ENCODE results near the gene ZNHIT1. TPM values are rescaled to one million over a fixed set of nuclear protein-coding genes. Genes with fewer than 3 reads are reported as not detected.
"Not testable (repeated sequence)": the region's sequence is repeated elsewhere in the genome, so short reads cannot be mapped to it uniquely, and the experiment has no call there.

The ZNHIT1 gene
- polyA plus RNA-seq, 2 donors, result 56.0 to 73.2 TPM

DNA sequence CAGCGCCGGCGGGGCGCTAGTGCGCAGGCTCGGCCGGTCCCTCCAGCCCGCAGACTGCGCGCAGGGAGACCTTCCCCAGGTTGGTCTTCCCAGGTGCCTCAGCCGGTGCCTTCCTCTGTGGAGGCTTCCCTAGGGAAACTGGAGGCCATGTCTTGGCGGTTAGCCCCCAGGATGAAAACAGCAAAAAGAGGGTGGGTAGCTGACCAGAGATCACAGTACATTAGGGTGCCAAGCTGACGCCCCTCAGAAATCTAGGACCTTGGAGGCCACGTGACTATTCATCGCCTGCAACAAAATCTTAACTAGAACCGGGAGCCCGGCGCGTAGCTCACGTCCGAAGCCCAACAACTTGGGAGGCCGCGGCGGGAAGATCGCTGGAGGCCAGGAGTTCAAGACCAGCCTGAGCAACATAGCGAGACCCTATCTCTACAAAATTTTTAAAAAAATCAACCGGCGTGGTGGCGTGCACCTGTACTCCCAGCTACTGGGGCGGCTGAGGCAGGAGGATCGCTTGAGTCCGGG, 27.2 kb downstream of the ZNHIT1 start:
- H3K27ac ChIP-seq (ENCODE audit: low read depth in 2 of 2, low read length in 1 of 2), result peak overlapping the region; percentile 95 to 97
- WGBS, 2 donors, result 28 to 31% methylated on average over 32 of the region's 32 CpGs
- peak overlapping the region; percentile 90 to 91 for H3K4me3 ChIP-seq (ENCODE audit: low read depth in 1 of 2, low read length in 2 of 2)
- no peaks in the 10 kb centered on the region for H3K27me3 ChIP-seq (ENCODE audit: control insufficient read depth in 1 of 2, insufficient read depth in 2 of 2, low read length in 2 of 2)
- H3K36me3 ChIP-seq (ENCODE audit: control insufficient read depth in 2 of 2, insufficient read depth in 2 of 2, low read length in 1 of 2), result peaks cover 5 to 6% of the 10 kb centered on the region in 2 donors
- H3K9me3 ChIP-seq (ENCODE audit: control insufficient read depth in 2 of 2, insufficient read depth in 1 of 2, low read depth in 1 of 2, low read length in 1 of 2), result no peaks in the 10 kb centered on the region
- H3K4me1 ChIP-seq (ENCODE audit: control insufficient read depth in 2 of 2, insufficient read depth in 2 of 2, low read length in 1 of 2), result peaks cover 7 to 15% of the 10 kb centered on the region in 2 donors

DNA sequence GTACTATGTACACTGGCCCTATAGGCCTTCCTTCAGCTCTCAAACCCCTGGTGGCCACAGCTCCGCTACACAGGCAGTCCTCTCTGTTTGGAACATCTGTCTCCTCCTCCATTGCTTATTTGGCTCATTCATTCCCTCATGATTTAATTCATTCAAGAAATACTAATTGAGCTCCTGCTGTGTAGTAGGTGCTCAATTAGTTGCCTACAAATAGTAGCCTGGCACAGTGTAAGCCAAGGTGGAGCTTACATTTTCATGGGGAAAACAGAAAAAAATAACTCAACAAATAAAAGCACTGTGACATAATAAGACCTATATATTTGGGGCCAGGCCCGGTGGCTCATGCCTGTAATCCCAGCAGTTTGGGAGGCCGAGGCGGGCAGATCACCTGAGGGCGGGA, 30.3 kb downstream of the ZNHIT1 start:
- Histone ChIP-seq H3K27me3 (ENCODE audit: control insufficient read depth in 1 of 2, insufficient read depth in 2 of 2, low read length in 2 of 2) (no peaks in the 10 kb centered on the region), H3K4me1 (ENCODE audit: control insufficient read depth in 2 of 2, insufficient read depth in 2 of 2, low read length in 1 of 2) (peaks cover 9 to 12% of the 10 kb centered on the region in 2 donors), H3K27ac (ENCODE audit: low read depth in 2 of 2, low read length in 1 of 2) (no peak overlapping the region), H3K4me3 (ENCODE audit: low read depth in 1 of 2, low read length in 2 of 2) (no peak overlapping the region), H3K36me3 (ENCODE audit: control insufficient read depth in 2 of 2, insufficient read depth in 2 of 2, low read length in 1 of 2) (no peaks in the 10 kb centered on the region), H3K9me3 (ENCODE audit: control insufficient read depth in 2 of 2, insufficient read depth in 1 of 2, low read depth in 1 of 2, low read length in 1 of 2) (no peaks in the 10 kb centered on the region)
- WGBS, 2 donors, result 97 to 98% methylated on average over 5 of the region's 5 CpGs

DNA sequence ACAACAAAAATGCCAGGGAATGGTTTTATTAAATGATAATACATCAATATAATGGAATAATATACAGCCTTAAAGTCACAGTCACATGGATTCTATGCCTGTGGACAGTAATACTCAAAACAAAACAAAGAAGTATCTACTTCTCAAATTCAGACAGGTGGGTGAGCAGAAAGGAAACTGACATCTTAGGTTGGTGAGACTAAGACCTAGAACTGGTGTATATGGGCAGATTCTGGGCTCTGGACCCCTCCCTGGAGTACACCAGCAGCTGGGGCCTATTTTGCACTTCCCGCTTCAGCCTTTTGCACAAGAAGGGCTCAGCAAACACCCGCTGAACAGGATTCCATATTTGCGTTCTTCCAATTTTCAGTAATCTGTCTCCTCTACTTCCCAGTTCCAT, 32.4 kb downstream of the ZNHIT1 start:
- Histone ChIP-seq H3K4me1 (ENCODE audit: control insufficient read depth in 2 of 2, insufficient read depth in 2 of 2, low read length in 1 of 2) (peaks cover 3 to 4% of the 10 kb centered on the region in 2 donors), H3K27me3 (ENCODE audit: control insufficient read depth in 1 of 2, insufficient read depth in 2 of 2, low read length in 2 of 2) (no peaks in the 10 kb centered on the region), H3K36me3 (ENCODE audit: control insufficient read depth in 2 of 2, insufficient read depth in 2 of 2, low read length in 1 of 2) (no peaks in the 10 kb centered on the region), H3K9me3 (ENCODE audit: control insufficient read depth in 2 of 2, insufficient read depth in 1 of 2, low read depth in 1 of 2, low read length in 1 of 2) (no peaks in the 10 kb centered on the region), H3K27ac (ENCODE audit: low read depth in 2 of 2, low read length in 1 of 2) (no peak overlapping the region), H3K4me3 (ENCODE audit: low read depth in 1 of 2, low read length in 2 of 2) (no peak overlapping the region)
- 90 to 91% methylated on average over 3 of the region's 3 CpGs for WGBS, 2 donors

GRCh38 chr7:101251871-101252659, 34.1 kb downstream of the ZNHIT1 start:
- Histone ChIP-seq H3K27ac (ENCODE audit: low read depth in 2 of 2, low read length in 1 of 2) (peak overlapping the region; percentile 86 to 90), H3K4me1 (ENCODE audit: control insufficient read depth in 2 of 2, insufficient read depth in 2 of 2, low read length in 1 of 2) (peaks cover 3 to 4% of the 10 kb centered on the region in 2 donors), H3K9me3 (ENCODE audit: control insufficient read depth in 2 of 2, insufficient read depth in 1 of 2, low read depth in 1 of 2, low read length in 1 of 2) (no peaks in the 10 kb centered on the region), H3K27me3 (ENCODE audit: control insufficient read depth in 1 of 2, insufficient read depth in 2 of 2, low read length in 2 of 2) (no peaks in the 10 kb centered on the region), H3K36me3 (ENCODE audit: control insufficient read depth in 2 of 2, insufficient read depth in 2 of 2, low read length in 1 of 2) (no peaks in the 10 kb centered on the region), H3K4me3 (ENCODE audit: low read depth in 1 of 2, low read length in 2 of 2) (peak overlapping the region; percentile 91 to 98)
- 0 to 1% methylated on average over 55 of the region's 55 CpGs for WGBS, 2 donors

DNA sequence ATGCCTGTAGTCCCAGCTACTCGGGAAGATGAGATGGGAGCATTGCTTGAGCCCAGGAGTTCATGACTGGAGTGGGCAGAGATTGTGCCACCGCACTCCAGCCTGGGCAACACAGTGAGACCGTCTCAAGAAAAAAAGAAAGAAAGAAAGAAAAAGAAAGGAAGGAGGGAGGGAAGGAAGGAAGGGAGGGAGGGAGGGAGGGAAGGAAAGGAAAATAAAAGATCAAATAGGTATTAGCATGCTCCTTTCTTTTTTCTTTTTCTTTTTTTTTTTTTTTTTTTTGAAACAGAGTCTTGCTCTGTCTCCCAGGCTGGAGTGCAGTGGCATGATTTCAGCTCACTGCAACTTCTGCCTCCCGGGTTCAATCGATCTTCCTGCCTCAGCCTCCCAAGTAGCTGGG, 35.2 kb downstream of the ZNHIT1 start:
- H3K27ac ChIP-seq (ENCODE audit: low read depth in 2 of 2, low read length in 1 of 2); H3K4me3 ChIP-seq (ENCODE audit: low read depth in 1 of 2, low read length in 2 of 2); H3K36me3 ChIP-seq (ENCODE audit: control insufficient read depth in 2 of 2, insufficient read depth in 2 of 2, low read length in 1 of 2); H3K9me3 ChIP-seq (ENCODE audit: control insufficient read depth in 2 of 2, insufficient read depth in 1 of 2, low read depth in 1 of 2, low read length in 1 of 2); H3K27me3 ChIP-seq (ENCODE audit: control insufficient read depth in 1 of 2, insufficient read depth in 2 of 2, low read length in 2 of 2); H3K4me1 ChIP-seq (ENCODE audit: control insufficient read depth in 2 of 2, insufficient read depth in 2 of 2, low read length in 1 of 2): not testable (repeated sequence)
- 90 to 94% methylated on average over 5 of the region's 5 CpGs for WGBS, 2 donors

DNA sequence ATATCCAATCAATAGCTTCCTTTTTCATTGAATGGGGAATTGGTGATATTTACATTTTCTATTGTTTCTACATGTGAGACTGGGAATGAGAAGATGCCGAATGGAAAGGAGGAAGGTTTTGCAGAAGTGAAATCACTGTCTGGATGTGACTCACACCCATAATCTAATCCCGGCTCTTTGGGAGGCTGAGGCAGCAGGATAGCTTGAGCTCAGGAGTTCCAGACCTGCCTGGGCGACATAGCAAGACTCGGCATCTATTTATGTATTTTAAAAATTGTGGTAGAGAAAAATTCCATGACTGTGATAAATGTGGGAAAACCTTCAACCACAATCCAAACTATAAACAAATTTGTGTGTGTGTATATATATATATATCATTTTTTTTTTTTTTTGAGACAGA, 37.8 kb downstream of the ZNHIT1 start:
- Histone ChIP-seq H3K27me3 (ENCODE audit: control insufficient read depth in 1 of 2, insufficient read depth in 2 of 2, low read length in 2 of 2) (no peaks in the 10 kb centered on the region), H3K36me3 (ENCODE audit: control insufficient read depth in 2 of 2, insufficient read depth in 2 of 2, low read length in 1 of 2) (no peaks in the 10 kb centered on the region), H3K4me1 (ENCODE audit: control insufficient read depth in 2 of 2, insufficient read depth in 2 of 2, low read length in 1 of 2) (peaks cover 3 to 4% of the 10 kb centered on the region in 2 donors), H3K4me3 (ENCODE audit: low read depth in 1 of 2, low read length in 2 of 2) (no peak overlapping the region), H3K9me3 (ENCODE audit: control insufficient read depth in 2 of 2, insufficient read depth in 1 of 2, low read depth in 1 of 2, low read length in 1 of 2) (no peaks in the 10 kb centered on the region), H3K27ac (ENCODE audit: low read depth in 2 of 2, low read length in 1 of 2) (no peak overlapping the region)
- 56 to 62% methylated on average over 4 of the region's 4 CpGs for WGBS, 2 donors

GRCh38 chr7:101258243-101258731, 40.3 kb downstream of the ZNHIT1 start:
- no peak overlapping the region for H3K27ac ChIP-seq (ENCODE audit: low read depth in 2 of 2, low read length in 1 of 2)
- no peaks in the 10 kb centered on the region for H3K9me3 ChIP-seq (ENCODE audit: control insufficient read depth in 2 of 2, insufficient read depth in 1 of 2, low read depth in 1 of 2, low read length in 1 of 2)
- H3K4me3 ChIP-seq (ENCODE audit: low read depth in 1 of 2, low read length in 2 of 2), result no peak overlapping the region
- H3K27me3 ChIP-seq (ENCODE audit: control insufficient read depth in 1 of 2, insufficient read depth in 2 of 2, low read length in 2 of 2), result no peaks in the 10 kb centered on the region
- H3K36me3 ChIP-seq (ENCODE audit: control insufficient read depth in 2 of 2, insufficient read depth in 2 of 2, low read length in 1 of 2), result no peaks in the 10 kb centered on the region
- H3K4me1 ChIP-seq (ENCODE audit: control insufficient read depth in 2 of 2, insufficient read depth in 2 of 2, low read length in 1 of 2), result no peaks in the 10 kb centered on the region
- 58 to 68% methylated on average over 7 of the region's 7 CpGs for WGBS, 2 donors

GRCh38 chr7:101264102-101264706, 46.2 kb downstream of the ZNHIT1 start:
- not testable (repeated sequence) for H3K36me3 ChIP-seq (ENCODE audit: control insufficient read depth in 2 of 2, insufficient read depth in 2 of 2, low read length in 1 of 2); H3K27me3 ChIP-seq (ENCODE audit: control insufficient read depth in 1 of 2, insufficient read depth in 2 of 2, low read length in 2 of 2); H3K27ac ChIP-seq (ENCODE audit: low read depth in 2 of 2, low read length in 1 of 2); H3K4me3 ChIP-seq (ENCODE audit: low read depth in 1 of 2, low read length in 2 of 2); H3K9me3 ChIP-seq (ENCODE audit: control insufficient read depth in 2 of 2, insufficient read depth in 1 of 2, low read depth in 1 of 2, low read length in 1 of 2); H3K4me1 ChIP-seq (ENCODE audit: control insufficient read depth in 2 of 2, insufficient read depth in 2 of 2, low read length in 1 of 2)
- 51 to 55% methylated on average over 6 of the region's 6 CpGs for WGBS, 2 donors

GRCh38 chr7:101265622-101266516, 47.9 kb downstream of the ZNHIT1 start:
- no peaks in the 10 kb centered on the region for H3K27me3 ChIP-seq (ENCODE audit: control insufficient read depth in 1 of 2, insufficient read depth in 2 of 2, low read length in 2 of 2)
- H3K36me3 ChIP-seq (ENCODE audit: control insufficient read depth in 2 of 2, insufficient read depth in 2 of 2, low read length in 1 of 2), result no peaks in the 10 kb centered on the region
- H3K4me1 ChIP-seq (ENCODE audit: control insufficient read depth in 2 of 2, insufficient read depth in 2 of 2, low read length in 1 of 2), result no peaks in the 10 kb centered on the region
- 73 to 77% methylated on average over 17 of the region's 17 CpGs for WGBS, 2 donors
- H3K9me3 ChIP-seq (ENCODE audit: control insufficient read depth in 2 of 2, insufficient read depth in 1 of 2, low read depth in 1 of 2, low read length in 1 of 2), result no peaks in the 10 kb centered on the region
- no peak overlapping the region for H3K27ac ChIP-seq (ENCODE audit: low read depth in 2 of 2, low read length in 1 of 2)
- H3K4me3 ChIP-seq (ENCODE audit: low read depth in 1 of 2, low read length in 2 of 2), result no peak overlapping the region

Measured in esophagus (tissue), 2 donors.